ENCODE results near the gene SLC43A3.

SLC43A3 gene

GRCh38 chr11:57427727-57428082 is 784 bp upstream of the SLC43A3 start:
- no peak for ATAC-seq

DNA sequence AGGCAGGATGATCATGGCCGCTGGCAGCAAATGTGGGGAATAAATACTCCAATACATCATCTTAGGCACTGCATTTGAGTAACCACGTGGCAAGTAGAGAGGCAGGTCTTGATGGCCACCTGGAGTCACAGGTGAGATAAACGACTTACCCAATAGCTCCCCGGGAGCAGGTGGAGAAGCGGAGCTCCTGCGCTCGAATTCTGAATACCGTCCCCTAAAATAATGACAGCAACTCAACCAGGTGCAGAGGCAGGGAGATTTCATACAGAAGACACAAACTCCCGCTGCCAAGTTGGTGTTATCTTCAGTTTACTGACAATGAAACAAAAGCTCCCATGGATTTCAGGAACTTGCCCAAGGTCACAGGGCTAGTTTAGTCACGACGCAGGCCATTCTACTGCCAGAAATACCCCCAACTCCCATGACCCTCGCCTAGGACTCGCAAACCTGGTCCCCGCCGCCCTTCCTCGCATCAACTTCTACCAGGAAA is 437 bp downstream of the SLC43A3 start:
- ATAC-seq (no peak), DNase-seq (no peak)

More at GRCh38 chr11:57427727-57428082, 784 bp upstream of the SLC43A3 start:
- DNase-seq, result no peak

DNA sequence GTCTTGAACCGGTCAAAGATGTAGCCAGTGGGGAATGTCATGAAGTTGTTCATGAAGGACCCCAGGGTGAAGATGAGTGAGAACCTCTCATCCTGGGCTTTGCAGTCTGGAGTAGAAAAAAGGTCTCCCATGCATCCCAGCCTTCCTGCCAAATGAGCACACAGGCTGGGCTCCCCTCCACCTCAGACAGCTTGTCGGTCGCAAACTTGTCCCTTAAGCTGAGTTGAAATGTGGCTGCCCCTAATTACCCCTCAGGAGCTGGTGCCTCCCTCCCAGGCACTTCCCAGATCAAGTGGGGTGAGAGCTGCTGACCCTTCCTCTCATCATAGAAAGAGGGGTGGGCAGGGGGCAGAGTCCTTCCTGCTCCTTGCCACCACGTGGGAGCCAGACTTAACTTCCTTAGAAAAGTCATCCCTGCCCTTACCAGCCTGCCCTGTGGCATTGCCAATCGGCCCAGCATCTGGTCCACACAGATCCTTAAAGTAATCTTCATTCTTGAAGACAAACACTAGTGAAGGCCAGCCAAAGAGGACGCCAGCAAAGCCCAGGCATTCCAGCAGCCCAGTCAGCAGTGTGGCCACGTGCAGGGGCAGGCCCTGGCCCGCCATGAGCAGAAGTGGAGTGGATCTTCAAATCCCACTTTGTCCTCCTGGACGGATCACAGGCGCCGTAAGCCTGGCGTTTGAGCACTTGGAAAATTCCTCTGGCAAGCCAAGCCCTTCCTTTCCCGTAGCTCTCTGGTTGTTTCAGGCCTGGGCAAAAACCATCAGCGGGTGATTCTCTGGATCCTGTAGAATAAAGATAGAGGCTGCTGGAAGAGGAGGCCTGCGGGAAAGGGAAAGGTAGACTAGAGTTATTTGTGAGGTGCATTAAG is 1.1 kb downstream of the SLC43A3 start:
- DNase-seq (peak; percentile 29), ATAC-seq (no peak)

DNA sequence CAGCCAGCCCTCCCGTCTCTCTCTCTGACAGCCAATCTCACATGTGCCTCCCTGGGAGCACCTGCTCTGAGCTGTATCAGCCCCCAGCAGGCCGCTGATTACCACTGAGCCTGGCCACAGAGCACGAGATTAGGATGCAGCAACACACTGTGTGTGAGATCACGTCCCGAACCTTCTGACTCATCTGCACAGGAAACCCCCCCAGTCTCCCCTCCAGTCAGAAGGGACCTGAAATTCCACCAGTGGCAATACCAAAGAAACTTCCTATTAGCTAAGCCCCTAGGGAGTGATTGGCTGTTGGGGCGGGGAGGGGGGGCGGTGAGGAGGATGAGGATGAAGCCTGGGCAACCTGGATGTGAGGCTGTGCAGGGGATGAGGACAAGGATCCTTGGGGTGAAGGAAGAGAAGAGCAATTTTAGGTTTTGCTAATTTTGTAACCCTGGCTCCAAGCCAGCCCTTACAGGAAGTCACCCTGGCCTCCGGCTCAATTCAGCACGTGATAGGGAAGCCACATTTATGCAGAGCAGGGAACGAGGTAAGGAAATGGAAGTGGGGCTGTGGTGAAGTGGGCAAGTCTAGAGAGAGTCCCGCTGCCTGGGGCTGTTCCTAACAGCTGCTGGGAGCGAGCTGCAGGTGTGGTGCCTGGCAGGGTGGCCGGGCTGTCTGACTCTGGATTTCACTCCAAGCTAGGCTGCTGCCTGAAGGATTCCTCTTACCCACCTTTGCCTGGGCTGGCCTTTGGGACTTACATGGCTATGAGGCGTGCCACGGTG is 1.9 kb downstream of the SLC43A3 start:
- ATAC-seq (peak; percentile 96), DNase-seq (peak; percentile 87)

DNA sequence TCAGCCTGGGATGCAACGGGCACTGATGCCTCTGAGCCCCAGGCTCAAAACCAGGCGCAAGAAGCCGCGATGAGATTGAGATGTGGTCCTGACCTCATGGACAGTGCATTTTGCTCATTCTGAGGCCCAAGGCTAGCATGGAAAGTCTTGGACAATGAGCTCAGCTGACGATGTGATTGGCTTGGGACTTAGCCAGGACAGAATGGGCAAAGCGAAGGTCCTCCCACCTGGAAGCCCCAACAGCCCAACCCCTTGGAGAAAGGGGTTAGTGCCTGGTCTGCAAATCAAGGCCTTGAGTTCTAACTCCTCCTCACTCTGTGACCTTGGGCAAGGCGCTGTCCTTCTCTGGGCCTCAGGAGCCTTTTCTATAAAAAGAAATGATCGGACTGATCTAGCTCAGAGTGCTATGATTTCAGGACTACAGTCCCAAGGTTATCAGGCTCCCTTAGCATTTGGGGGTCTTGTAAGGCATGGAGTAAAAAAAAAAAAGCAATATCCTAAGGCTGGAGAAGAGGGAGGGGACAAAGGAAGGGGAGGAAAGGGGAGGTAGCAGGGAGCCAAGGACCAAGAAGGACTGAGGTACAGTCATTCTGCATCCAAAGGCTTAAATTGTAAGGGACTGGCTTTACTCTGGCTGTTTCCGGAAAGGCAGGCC is 2.7 kb downstream of the SLC43A3 start:
- DNase-seq (no peak), ATAC-seq (no peak)

DNA sequence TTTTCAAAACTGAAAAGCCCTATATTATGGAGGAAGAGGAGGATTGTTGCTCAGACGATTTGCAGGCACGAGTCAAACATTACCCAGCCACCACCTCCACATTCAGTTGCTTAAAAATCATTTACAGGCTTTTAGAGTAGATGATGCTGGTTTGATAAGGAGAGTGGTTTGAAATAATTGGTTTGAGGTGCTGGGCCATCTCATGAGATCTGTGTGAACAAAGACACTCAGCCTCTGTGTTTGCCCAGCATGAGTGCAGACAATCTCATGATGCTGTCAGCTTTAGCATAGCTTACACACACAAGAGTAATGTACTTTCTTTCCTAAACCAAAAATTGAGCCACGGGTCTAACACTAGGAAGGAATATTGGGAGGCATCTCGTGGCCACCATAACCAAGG is 4.3 kb downstream of the SLC43A3 start:
- ATAC-seq (no peak), DNase-seq (no peak)

DNA sequence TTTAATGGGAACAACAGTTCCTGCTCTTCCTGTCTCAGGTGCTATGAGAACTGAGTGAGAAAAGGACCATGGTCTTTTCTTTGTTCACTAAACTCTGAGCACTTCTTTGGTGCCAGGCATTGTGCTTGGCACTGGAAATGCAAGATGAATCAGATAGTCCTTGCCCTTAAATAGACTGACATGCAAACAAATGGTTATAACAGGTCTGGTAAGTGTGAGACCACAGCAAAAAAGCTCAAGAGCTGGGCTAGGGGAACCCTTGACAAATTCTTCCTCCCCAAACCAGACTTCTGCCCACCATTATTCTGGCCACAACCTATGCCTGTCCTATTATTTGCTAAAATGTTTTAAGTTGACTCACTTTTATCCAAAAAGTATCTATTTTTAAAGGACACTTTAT is 5.1 kb downstream of the SLC43A3 start:
- no peak for ATAC-seq
- no peak for DNase-seq

DNA sequence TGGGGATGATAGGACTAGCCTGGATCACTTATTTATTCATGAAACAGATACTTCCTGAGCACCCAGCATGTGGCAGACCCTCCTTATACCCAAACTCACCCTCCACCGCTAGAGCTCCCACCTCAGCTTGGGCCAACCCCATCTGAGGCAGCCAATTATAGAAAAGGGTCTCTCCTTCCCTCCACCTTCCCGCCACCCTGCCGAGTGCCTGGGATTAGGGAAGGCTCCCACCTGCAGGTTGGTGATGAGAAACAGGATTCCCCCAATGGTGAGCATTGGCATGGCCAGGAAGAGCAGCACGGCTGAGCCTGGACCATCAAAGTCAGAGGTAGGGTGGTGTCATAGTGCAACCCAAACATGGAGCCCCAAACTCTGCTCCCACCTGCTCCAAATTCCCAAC is 5.9 kb downstream of the SLC43A3 start:
- ATAC-seq (no peak), DNase-seq (no peak)

DNA sequence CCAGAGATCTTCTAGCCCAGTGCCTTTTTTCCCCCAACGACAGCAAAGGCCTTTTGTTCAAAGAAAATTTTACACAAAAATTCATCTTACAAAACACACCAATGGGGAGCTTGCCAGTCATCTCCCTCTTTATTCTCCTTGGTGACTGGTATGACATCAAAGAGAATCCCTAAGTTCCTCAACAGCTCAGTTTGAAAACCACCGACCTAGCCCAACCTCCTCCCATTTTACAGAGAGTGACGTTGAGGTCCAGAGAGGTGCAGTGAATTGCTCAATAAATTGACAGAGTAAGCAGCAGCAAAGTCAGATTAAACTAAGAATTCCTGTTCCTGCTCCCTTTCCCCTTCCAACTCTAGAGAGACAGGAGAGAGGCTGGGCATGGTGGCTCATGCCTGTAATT is 7.8 kb downstream of the SLC43A3 start:
- DNase-seq, result no peak
- ATAC-seq, result no peak

GRCh38 chr11:57418131-57418530 is 8.8 kb downstream of the SLC43A3 start:
- ATAC-seq (no peak), DNase-seq (no peak)

DNA sequence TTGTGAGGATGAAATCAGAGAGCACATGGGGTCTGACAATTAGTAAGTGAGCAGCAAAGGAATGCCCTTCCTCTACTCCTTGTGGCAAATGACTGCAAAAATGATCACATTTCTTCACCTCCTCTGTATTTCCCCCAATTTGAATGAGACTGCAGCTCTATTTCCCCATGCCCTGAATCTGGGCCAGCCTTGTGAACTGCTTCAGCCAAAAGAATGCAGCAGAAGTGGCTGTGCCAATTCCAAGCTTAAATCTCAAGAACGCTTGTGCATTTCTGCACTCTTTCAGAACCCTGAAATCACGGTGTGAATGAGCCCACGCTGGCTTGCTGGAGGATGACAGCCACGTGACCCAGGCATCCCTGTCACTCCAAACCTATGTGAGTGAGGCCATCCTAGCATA is 9.9 kb downstream of the SLC43A3 start:
- ATAC-seq (no peak), DNase-seq (no peak)

GRCh38 chr11:57416436-57416835 is 10.5 kb downstream of the SLC43A3 start:
- ATAC-seq (no peak), DNase-seq (no peak)

DNA sequence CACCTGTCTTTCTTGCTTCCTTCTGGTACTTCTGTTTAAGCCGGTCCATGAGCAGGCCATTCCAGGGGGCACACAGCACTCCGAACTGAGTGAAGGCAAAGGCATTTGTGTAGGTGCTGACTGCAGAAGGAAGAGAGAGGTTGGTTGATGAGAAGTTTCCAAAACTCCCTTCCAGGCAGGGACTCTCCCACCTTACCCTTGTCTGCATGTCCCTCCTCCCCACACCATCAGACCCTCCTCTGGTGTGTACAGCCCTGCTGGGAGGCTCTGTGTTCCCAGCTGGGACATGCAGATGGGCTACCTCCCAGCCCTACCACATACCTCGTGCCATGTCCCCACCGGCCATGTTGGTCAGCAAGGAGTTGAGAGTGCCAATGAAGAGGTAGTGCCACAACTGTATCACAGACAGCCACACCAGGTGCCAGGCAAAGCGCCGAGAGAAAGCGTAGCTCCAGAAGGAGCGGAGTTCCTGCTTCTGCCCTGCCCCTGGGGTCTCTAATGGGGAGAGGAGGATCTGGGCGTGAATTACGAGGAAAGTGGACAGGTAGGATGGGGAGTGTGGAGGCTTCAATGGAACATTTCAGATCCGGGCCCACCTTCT is 12.2 kb downstream of the SLC43A3 start:
- DNase-seq (no peak), ATAC-seq (peak; percentile 45)

DNA sequence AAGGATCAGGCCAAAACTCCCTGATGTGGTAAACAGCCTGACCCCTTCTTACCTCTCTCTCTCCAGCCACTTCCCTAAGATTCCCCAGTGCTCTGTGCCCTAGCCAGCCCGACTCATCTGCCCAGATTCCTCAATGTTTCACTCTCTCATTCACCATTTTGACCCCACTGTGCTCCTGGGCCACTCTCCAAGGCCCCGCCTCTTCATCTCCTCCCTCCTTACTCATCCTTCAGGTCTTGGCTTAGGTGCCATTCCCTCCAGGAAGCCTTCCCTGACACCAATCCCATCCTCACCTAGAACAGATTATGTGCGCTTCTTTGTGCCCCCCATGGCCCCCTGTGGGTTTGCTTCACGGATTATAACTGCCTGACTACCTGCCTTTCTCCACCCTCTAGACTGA is 13.2 kb downstream of the SLC43A3 start:
- ATAC-seq, result no peak
- DNase-seq, result no peak

- ATAC-seq, result no peak
- no peak for DNase-seq
Observed at GRCh38 chr11:57410287-57410686, 16.6 kb downstream of the SLC43A3 start.

- ATAC-seq (no peak), DNase-seq (no peak)
Observed at GRCh38 chr11:57409321-57410100, 17.4 kb downstream of the SLC43A3 start.

DNA sequence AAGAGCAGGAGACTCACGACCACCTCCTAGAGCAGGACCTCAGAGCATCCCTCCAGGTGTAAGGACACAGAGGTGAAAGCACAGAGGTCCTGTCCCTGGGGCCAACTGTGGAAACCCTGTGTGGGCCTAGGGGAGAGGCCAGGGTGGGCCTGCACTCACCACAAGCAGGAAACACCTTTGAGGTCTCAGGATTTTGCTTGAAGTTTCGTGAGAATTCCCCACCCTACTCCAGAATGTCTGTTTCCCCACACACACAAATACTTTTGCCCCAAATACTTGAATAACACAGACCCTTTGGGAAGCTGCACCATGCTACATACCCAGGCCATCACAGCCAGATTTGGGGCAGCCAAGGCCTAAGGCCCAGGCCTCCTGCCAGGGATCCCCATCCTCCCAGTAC is 18.1 kb downstream of the SLC43A3 start:
- ATAC-seq, result no peak

DNA sequence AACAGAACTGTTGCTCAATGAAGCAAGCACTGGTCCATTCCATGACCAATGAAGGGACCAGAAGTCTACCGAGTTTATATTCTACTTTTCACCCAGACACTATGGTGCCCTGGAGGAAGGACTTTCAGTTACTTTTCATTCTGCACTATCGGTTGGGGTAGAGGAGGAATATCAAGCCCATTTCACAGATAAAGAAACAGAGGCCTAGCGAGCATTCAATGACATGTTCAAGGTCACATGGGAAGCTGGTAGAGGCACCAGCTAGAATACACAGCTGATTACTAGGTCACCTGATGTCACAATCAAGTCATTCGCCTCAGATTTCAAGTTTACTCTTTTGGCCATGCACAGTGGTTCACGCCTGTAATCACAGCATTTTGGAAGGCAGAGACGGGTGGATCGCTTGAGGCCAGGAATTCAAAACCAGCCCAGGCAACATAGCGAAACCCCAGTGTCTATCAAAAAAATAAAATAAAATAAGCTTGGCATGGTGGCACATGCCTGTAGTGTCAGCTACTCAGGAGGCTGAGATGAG is 18.9 kb downstream of the SLC43A3 start:
- no peak for ATAC-seq
- DNase-seq, result no peak

More for the DNA sequence above, 18.1 kb downstream of the SLC43A3 start:
- no peak for DNase-seq

DNA sequence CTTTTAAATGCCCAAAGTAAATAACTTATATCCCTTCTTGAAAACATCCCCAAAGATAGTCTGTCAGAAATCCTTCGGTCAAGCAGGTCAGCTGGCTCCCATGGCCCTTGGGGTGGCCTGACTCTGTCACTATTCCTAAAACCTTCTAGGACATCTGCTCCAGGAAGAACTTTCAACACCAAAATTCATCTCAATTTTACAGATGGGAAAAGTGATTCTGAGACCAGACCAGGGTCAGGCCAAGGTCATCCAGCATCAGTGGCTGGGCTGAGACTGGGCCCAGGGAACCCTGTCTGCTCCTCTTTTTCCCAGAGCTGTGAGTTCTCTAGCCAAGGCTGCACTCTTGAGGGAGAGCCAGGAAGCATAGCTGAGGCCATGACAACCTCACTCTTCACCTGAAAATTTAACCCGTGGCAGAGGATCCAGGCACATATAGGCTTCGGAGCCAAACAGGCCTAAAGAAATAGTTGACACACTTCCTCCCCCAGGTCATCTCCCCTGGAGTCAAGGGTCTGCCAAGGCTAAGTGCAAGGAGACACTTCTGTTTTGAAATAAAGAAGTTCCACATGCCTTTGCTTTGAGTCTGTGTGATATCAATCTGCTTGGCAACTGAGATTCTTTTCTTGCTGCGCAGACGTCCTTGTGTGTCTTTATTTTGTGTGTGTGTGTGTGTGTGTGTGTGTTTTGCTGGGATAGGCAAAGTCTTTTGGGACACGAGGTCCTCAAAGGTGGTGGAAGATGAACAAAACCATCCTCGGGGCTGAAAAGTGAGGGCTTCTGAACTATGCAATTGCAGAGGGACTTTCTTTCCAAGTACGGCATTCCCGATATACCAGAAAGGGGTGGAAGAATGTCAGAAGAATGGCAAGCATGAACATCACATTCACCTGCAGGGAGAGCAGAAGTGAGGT is 19.7 kb downstream of the SLC43A3 start:
- DNase-seq, result no peak
- no peak for ATAC-seq

- peak; percentile 62 for DNase-seq
- ATAC-seq, result peak; percentile 90
Observed at GRCh38 chr11:57406337-57406904, 20.5 kb downstream of the SLC43A3 start.
